Spleen (tissue), 11 donors: ENCODE results near the gene LAYN. TPM values are rescaled to one million over a fixed set of nuclear protein-coding genes. Genes with fewer than 3 reads are reported as not detected.

Experiments used
- DNase-seq: peaks from one replicate; pipeline ENCODE4 v3.0.0-alpha.2; 2020
- H3K27ac ChIP-seq, 8 donors: fragments of 200-600 bp; sonication (generic) in 7 of 8; 1 replicate in 4 of 8; 2 replicates in 4 of 8; pipeline versions ENCODE4 v1.5.0 to v1.8.0; 2016 to 2021; ENCODE audit warnings: inconsistent platforms in 4 of 8, mild to moderate bottlenecking in 4 of 8, moderate library complexity in 1 of 8
- H3K27me3 ChIP-seq, 7 donors: fragments of 200-600 bp; sonication (generic) in 6 of 7; replicated peaks in 1 of 7; 1 replicate in 4 of 7; 2 replicates in 3 of 7; pipeline versions ENCODE4 v1.5.0 to v1.8.0; 2016 to 2021; ENCODE audit warnings: inconsistent platforms in 3 of 7, mild to moderate bottlenecking in 1 of 7
- H3K36me3 ChIP-seq, 6 donors: fragments of 200-600 bp; sonication (generic) in 5 of 6; 1 replicate in 4 of 6; 2 replicates in 2 of 6; pipeline versions ENCODE4 v1.5.0 to v1.8.0; 2016 to 2021; ENCODE audit warnings: inconsistent platforms in 2 of 6
- H3K4me1 ChIP-seq, 6 donors: fragments of 200-600 bp; sonication (generic) in 5 of 6; 1 replicate in 3 of 6; 2 replicates in 3 of 6; pipeline versions ENCODE4 v1.5.0 to v1.8.0; 2016 to 2021; ENCODE audit warnings: inconsistent platforms in 3 of 6
- H3K4me3 ChIP-seq, 8 donors: fragments of 200-600 bp; sonication (generic) in 7 of 8; 1 replicate in 4 of 8; 2 replicates in 4 of 8; pipeline versions ENCODE4 v1.5.0 to v1.8.0; 2016 to 2021; ENCODE audit warnings: inconsistent platforms in 4 of 8, mild to moderate bottlenecking in 4 of 8, moderate library complexity in 2 of 8
- H3K9me3 ChIP-seq, 8 donors: fragments of 200-600 bp; sonication (generic) in 7 of 8; 1 replicate in 4 of 8; 2 replicates in 4 of 8; pipeline versions ENCODE4 v1.5.0 to v1.8.0; 2016 to 2021; ENCODE audit warnings: inconsistent platforms in 4 of 8
- POLR2A ChIP-seq, 3 donors: fragments of 450-650 bp; IDR thresholded peaks; one replicate each; pipeline ENCODE4 v1.5.1; 2017; ENCODE audit warnings: antibody characterized with exemption in 3 of 3, mild to moderate bottlenecking in 1 of 3
- POLR2AphosphoS5 ChIP-seq, 3 donors: sonication (generic); formaldehyde crosslinking; IDR thresholded peaks; one replicate each; pipeline ENCODE4 v1.5.1; 2017; ENCODE audit warnings: antibody characterized with exemption in 3 of 3
- WGBS, 5 donors: extraction: QIAGEN DNeasy Blood & Tissue Kit in 3 of 5; methylation state at CpG; one replicate each; pipeline versions ENCODE4 v1.1.5 to v1.1.7; 2013 to 2018; 5-methylcytosine and 5-hydroxymethylcytosine counted together
- intact Hi-C: fragments of 100-400 bp; cut with DNase I; formaldehyde crosslinking; loops from one replicate; pipeline ENCODE4 v1.15.0; 2023; ENCODE audit warnings: low total_unique reads
- polyA plus RNA-seq, 3 donors: library from polyadenylated mRNA; stranded (reverse); fragments of 200-250 nt; gene quantifications; one replicate each; pipeline ENCODE4 v1.2.1, GENCODE V29; 2013
- total RNA-seq, 7 donors: library from RNA; depleted of rRNA in 3 of 7; stranded (reverse); fragments of >200 nt in 3 of 7; fragmentation: NEBNext Ultra II Directional in 4 of 7; extraction: Animal tissue kit (Norgen Biotek cat#: 25700) in 4 of 7; gene quantifications; one replicate each; pipeline versions ENCODE4 v1.1.0 to v1.2.1, GENCODE V29; 2016 to 2021
- TF ChIP-seq, protein P1 (sequence below), 11 experiments: fragments of 200-600 bp in 7 of 11; fragments of 450-650 bp in 4 of 11; sonication (generic) in 4 of 11; IDR thresholded peaks in 8 of 11; conservative IDR thresholded peaks in 3 of 11; 1 replicate in 7 of 11; 2 replicates in 4 of 11; pipeline versions ENCODE4 v1.4.0 to v1.8.0; 2016 to 2021; ENCODE audit warnings: antibody characterized with exemption in 11 of 11, inconsistent platforms in 4 of 11, mild to moderate bottlenecking in 1 of 11
- donor health status: healthy with polysubstance abuse.
- donor health status: DM: no; HTN: no; CAD: no; lungs with moderate emphysema.
- donor health status: DM: no; HTN: no; CAD: no.
- donor health status: Bipolar disorder and iron deficiency.
- donor health status: healthy.
- donor health status: DM: no; HTN: no; CAD: no.
- donor health status: DM: yes; HTN: yes; CAD: no.

The LAYN gene
- total and polyA plus RNA-seq, 10 donors: 3.1 to 14.7 (median 10.0) TPM

DNA sequence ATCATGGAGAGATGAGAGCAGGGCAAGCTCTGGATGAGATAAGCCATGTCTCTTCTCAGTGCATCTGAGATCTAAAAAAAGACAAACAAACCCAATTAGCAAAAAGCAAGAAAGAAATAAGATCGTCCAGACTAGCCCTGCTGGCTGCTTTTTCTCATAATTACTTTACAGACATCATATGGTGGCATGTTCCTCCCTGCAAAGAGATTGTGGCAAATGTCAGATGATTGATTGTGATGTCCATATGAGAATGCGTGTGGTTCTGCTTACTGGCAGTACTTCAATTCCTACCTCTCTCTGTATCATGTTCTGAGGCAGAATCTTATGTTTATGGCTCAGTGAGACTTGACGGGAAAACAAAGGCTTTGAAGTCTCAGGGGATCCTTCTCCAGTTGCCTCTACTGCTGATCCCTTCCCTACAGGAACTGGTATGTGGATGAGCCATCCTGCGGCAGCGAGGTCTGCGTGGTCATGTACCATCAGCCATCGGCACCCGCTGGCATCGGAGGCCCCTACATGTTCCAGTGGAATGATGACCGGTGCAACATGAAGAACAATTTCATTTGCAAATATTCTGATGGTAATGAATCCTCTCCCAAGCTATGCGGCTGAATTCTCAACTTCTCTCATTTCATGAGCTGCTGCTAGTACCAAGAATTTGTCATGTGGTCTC is 8.8 kb downstream of the LAYN start:
- DNase-seq: no peak
- TF ChIP-seq POLR2A (IDR thresholded peaks at IDR 0.05) (no peak), POLR2AphosphoS5 (IDR thresholded peaks at IDR 0.05) (no peak)
- TF ChIP-seq, protein P1, sequence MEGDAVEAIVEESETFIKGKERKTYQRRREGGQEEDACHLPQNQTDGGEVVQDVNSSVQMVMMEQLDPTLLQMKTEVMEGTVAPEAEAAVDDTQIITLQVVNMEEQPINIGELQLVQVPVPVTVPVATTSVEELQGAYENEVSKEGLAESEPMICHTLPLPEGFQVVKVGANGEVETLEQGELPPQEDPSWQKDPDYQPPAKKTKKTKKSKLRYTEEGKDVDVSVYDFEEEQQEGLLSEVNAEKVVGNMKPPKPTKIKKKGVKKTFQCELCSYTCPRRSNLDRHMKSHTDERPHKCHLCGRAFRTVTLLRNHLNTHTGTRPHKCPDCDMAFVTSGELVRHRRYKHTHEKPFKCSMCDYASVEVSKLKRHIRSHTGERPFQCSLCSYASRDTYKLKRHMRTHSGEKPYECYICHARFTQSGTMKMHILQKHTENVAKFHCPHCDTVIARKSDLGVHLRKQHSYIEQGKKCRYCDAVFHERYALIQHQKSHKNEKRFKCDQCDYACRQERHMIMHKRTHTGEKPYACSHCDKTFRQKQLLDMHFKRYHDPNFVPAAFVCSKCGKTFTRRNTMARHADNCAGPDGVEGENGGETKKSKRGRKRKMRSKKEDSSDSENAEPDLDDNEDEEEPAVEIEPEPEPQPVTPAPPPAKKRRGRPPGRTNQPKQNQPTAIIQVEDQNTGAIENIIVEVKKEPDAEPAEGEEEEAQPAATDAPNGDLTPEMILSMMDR (IDR thresholded peaks at IDR 0.05 in 8 of 11, conservative IDR thresholded peaks at IDR 0.05 in 3 of 11): no peak
- 83 to 89% (median 88%) methylated on average over 11 of the region's 11 CpGs for WGBS, 5 donors

DNA sequence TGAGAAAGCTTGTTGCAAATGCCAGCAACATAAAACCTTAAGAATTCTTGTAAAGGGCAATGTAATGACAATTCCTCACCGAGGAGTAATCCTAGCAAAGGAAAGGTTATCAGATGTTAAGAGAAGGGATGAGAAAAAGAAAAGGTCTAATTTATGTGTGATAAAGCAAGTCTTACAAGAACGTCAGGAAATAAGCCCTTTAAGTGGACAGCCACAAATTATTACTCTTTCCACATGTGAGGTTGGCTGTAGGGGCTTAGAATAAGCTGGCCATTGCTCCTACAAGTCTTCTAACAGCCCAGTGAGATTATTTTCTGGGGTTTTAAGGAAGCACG is 9.3 kb downstream of the LAYN start:
- 58 to 70% (median 65%) methylated on average over 3 of the region's 3 CpGs for WGBS, 5 donors
- no peaks in the 10 kb centered on the region for H3K27me3 ChIP-seq

More for the DNA sequence above, 8.8 kb downstream of the LAYN start:
- H3K4me3 ChIP-seq: no peak overlapping the region
- peaks cover 0 to 13% (median 0%) of the 10 kb centered on the region in 6 donors for H3K36me3 ChIP-seq
- no peaks in the 10 kb centered on the region for H3K4me1 ChIP-seq
- intact Hi-C loops: no loop called here
- no peaks in the 10 kb centered on the region for H3K9me3 ChIP-seq
- H3K27me3 ChIP-seq: no peaks in the 10 kb centered on the region
- H3K27ac ChIP-seq: no peak overlapping the region

DNA sequence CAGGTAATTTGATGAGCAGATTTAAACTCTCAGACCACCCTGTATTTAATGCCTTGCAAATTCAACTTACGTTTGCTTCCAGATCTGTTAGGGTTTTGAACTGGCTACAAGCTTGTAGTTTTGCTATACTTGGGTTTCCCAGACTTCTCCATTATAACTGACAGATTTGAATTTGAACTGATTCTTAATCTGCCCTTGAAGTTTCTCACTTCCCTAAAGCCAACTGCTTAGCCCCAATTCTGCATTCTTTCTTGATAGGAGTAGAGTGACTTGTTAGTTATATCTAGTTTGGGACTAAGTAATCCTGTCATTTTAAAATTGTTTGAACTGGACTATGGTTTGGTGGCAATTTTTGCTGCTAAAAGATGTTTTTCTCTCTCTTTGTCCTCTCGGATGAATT is 9.7 kb downstream of the LAYN start:
- H3K27me3 ChIP-seq: no peaks in the 10 kb centered on the region
- TF ChIP-seq POLR2A (IDR thresholded peaks at IDR 0.05) (no peak), POLR2AphosphoS5 (IDR thresholded peaks at IDR 0.05) (no peak)
- TF ChIP-seq, protein P1 (IDR thresholded peaks at IDR 0.05 in 8 of 11, conservative IDR thresholded peaks at IDR 0.05 in 3 of 11): no peak
- DNase-seq: no peak
- H3K9me3 ChIP-seq: peaks cover 0 to 2% (median 0%) of the 10 kb centered on the region in 8 donors
- 68 to 88% (median 78%) methylated on average over 2 of the region's 2 CpGs for WGBS, 5 donors
- no peak overlapping the region for H3K27ac ChIP-seq
- intact Hi-C loops: no loop called here
- no peak overlapping the region for H3K4me3 ChIP-seq
- H3K36me3 ChIP-seq: peaks cover 0 to 14% (median 0%) of the 10 kb centered on the region in 6 donors
- H3K4me1 ChIP-seq: no peaks in the 10 kb centered on the region

More for the DNA sequence above, 9.3 kb downstream of the LAYN start:
- TF ChIP-seq POLR2A (IDR thresholded peaks at IDR 0.05): no peak
- TF ChIP-seq, protein P1 (IDR thresholded peaks at IDR 0.05 in 8 of 11, conservative IDR thresholded peaks at IDR 0.05 in 3 of 11): no peak
- H3K4me3 ChIP-seq: no peak overlapping the region
- no peaks in the 10 kb centered on the region for H3K9me3 ChIP-seq
- H3K4me1 ChIP-seq: no peaks in the 10 kb centered on the region
- intact Hi-C loops: no loop called here
- no peak overlapping the region for H3K27ac ChIP-seq
- DNase-seq: no peak
- H3K36me3 ChIP-seq: peaks cover 0 to 13% (median 0%) of the 10 kb centered on the region in 6 donors

DNA sequence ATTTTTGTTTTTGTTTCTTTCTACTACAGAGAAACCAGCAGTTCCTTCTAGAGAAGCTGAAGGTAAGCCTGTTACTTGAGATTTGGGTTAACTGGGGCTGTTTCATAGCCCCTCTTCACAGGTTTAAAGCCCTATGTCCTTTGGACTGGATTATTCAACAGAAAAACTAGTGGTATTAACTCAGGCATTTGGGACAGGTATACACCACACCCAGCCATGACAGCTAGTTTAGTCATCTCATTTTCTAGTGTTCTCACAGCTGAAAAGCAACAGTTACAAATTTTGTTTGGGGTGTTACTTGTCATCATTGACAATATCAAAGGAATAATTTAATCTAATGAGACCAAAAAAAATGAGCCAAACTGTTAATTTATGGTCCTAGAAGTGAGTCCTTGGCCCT is 14.0 kb downstream of the LAYN start:
- intact Hi-C loops: no loop called here
- Histone ChIP-seq H3K9me3 (peaks cover 0 to 19% (median 9%) of the 10 kb centered on the region in 8 donors), H3K27ac (no peak overlapping the region), H3K36me3 (peaks cover 0 to 22% (median 2%) of the 10 kb centered on the region in 6 donors), H3K4me3 (no peak overlapping the region), H3K27me3 (no peaks in the 10 kb centered on the region), H3K4me1 (no peaks in the 10 kb centered on the region)
- TF ChIP-seq, protein P1 (IDR thresholded peaks at IDR 0.05 in 8 of 11, conservative IDR thresholded peaks at IDR 0.05 in 3 of 11): no peak
- no peak for TF ChIP-seq POLR2A (IDR thresholded peaks at IDR 0.05)
- TF ChIP-seq POLR2AphosphoS5 (IDR thresholded peaks at IDR 0.05): no peak
- no peak for DNase-seq
